HL-60/S4 treated with retinoic acid at 250 ng/mL for 4 days and 3 days (cell line): Measurements from ENCODE around the gene GABBR1.

ENCODE experiments used
- in situ Hi-C: fragments of 300-500 bp; cut with MboI; formaldehyde crosslinking; loops from 2 replicates; pipeline ENCODE4 v1.7.0; 2022; ENCODE audit warnings: low sequenced_read_pairs

Gene GABBR1

DNA sequence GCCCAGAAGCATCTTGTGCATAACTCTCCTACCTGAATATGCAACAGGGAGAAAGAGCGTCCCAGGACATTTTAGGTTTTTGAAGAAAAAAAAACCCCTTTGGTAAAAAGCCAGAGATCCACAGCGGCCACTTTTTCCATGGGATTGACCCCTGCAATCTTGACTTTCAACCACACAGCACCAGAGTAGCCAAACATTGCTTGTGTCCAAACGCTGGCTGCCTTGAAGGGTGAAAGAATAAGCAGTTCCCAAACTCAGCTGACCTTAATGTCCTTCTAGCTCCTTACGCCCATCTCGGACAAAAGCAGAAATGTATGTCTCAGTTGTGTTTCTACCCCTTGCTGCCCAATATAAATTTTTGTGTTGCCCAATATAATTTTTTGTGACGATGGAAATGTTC, 22.7 kb upstream of the GABBR1 start:
- in situ Hi-C loops = no loop called here

DNA sequence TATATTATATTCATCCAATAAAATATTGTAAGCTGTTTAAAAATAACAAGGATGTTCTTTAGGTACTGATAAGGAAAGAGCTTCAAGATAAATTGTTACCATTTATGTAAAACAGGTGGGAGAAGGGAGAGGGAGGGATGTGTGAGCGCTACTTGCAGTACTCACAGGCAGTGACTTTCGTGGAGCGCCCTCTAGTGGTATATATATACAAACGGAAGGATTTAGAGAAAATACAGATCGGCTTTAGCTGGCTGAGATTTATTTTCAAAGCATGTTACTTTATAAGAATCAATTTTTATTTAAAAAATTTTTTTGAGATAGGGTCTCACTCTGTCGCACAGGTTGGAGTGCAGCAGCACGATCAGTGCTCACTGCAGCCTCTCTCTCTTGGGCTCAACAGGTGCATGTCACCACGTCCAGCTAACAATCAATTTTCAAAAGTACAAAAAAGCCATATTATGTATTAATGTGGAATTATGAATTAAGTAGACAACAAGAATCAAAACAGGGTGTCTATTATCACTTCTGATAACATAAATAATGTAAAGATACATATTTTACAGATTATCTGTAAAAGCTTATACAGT, 20.6 kb upstream of the GABBR1 start:
- in situ Hi-C loops = no loop called here

- in situ Hi-C loops = no loop called here
These were observed 19.2 kb upstream of the GABBR1 start for GRCh38 chr6:29652198-29652584.

DNA sequence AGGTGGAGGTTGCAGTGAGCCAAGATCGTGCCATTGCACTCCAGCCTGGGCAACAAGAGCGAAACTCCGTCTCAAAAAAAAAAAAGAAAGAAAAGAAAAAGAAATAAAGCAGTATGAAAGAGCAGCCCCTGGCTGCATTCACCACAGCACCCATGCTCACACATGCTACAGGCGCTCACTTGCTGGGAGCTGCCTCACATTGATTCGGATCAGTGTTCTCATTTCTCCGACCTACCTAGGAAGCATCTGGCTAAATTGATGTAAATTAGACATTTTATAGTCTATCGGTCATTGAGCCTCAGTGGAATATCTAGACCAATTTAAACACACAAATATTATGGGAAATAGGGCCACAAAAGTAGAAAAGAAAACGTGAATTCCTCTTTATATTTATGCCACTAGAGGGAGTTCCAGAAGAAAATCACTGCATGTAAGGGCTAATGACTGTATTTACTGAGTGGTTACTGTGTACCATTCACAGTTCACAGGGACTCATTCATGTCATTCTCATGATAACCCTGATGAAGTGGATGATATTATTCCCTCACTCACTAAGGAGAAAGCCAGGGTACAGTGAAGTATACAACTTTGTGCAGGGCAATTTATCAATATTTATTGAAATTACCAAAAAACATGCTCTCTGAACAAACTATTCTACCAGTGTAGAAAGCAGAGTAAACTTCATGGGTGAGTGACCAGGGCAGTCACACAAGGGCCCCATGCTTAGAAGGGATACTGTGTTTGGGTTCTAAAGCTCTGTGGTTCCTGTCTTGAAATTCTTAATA, 18.6 kb upstream of the GABBR1 start:
- in situ Hi-C loops = no loop called here

DNA sequence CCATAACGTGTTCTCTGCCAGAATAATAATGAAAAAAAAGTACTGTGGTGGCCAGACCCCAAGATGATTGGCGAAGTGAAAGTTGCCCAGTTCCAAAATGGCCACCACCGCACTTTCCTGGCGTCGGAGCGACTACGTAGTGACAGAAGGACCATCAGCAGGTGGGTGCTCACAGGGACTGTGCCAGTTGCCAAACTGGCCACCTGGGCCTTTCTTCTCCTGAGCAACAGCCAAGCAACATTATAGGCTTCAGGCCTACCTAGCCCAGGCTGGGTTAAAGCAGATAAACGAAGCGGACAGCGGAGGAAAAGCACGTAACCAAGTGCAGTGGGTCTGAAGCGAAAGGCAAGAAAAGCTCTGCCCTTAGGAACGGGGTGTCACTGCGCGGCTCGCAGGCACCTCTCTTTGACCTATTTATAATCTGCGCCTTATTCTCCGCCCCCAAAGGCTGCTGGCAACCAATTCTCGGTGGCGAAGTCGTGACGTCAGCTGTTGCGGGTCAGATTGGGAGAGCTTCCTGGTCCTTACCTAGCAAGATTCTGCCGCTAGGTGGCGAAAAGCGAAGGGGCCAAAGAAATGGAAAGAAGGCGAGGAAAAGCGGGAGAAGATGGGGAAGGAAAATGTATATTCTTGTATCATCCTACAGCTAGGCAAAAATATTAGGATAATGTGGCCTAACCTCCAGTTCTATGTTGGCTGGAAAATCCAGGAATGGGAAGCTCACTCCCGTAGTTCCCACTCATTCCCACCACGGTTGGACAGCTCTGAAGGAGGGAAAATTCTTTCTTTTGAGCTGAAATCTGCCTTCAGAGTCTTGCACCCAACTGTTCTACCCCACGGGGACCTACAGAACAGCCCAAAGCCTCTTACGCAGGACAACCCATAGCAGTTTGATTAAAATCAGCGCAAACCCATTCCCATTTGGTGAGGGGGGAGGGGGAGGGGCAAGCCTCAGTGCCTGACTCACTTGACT, 17.0 kb upstream of the GABBR1 start:
- in situ Hi-C loops = no loop called here

DNA sequence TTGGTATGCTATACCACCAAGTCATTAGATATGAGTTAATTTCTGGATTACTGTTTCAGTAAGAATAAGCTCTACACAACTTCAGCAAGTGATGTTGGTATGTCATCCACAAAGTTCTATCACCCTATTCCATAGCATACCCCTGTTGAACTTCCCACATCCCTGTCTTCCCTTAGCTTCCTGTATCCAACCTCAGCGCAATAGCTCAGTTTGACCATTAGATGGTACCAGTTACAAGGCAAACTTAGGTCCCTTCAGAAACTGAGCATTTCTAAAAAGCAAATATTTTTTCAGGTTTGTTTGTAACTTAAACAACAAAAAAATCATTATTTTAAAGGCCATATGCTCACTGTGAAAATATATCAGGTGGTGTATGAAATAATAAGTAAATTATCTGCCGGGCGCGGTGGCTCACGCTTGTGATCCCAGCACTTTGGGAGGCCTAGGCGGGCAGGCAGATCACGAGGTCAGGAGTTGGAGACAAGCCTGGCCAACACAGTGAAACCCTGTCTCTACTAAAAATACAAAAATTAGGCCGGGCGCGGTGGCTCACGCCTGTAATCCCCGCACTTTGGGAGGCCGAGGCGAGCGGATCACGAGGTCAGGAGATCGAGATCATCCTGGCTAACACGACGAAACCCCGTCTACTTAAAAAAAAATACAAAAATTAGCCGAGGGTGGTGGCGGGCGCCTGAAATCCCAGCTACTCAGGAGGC, 15.1 kb upstream of the GABBR1 start:
- in situ Hi-C loops = no loop called here

GRCh38 chr6:29641430-29642148, 8.6 kb upstream of the GABBR1 start:
- in situ Hi-C loops = no loop called here

- in situ Hi-C loops = no loop called here
These were observed 4.3 kb upstream of the GABBR1 start for GRCh38 chr6:29637247-29637646.

DNA sequence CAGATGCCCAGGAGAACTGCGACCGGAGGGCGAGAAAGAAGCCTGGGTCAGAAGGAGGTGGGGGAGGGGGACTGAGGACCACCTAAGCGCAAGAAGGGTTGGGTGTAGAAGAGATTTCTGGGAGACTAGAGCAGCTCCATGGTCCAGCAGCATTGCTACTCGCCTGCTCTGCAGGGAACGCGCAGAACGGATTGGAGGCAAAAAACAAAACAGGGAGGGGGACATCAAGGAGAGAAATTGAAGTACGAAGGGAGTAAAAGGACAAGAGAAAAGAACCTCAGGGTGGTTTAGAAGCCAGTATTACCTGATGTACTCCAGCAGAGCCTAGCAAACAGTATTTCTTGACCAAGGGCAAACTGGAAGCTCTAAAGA, 537 bp upstream of the GABBR1 start:
- in situ Hi-C loops = no loop called here

GRCh38 chr6:29631860-29632731, 887 bp downstream of the GABBR1 start:
- in situ Hi-C loops = no loop called here

GRCh38 chr6:29631209-29631810, 1.7 kb downstream of the GABBR1 start:
- in situ Hi-C loops = no loop called here

GRCh38 chr6:29630315-29630714, 2.7 kb downstream of the GABBR1 start:
- in situ Hi-C loops = no loop called here

DNA sequence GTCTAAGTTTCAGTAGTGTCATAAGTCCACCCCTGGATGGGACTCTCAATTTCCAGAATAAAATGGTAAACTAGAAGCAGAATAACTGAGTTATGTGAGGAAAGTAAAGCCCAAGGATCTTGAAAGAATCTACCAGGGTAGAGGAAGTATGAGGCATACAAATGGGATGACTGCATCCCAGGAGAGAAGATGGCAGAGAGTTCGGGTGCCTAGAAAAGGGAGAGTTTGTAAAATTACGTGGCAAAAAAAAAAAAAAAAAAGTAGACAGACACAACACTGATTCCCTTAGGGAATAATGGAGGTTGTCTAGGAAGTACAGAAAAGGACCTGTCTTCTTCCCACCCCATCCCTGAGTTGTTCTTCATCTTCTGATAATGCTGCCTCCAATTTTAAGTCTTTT, 3.4 kb downstream of the GABBR1 start:
- in situ Hi-C loops = no loop called here

DNA sequence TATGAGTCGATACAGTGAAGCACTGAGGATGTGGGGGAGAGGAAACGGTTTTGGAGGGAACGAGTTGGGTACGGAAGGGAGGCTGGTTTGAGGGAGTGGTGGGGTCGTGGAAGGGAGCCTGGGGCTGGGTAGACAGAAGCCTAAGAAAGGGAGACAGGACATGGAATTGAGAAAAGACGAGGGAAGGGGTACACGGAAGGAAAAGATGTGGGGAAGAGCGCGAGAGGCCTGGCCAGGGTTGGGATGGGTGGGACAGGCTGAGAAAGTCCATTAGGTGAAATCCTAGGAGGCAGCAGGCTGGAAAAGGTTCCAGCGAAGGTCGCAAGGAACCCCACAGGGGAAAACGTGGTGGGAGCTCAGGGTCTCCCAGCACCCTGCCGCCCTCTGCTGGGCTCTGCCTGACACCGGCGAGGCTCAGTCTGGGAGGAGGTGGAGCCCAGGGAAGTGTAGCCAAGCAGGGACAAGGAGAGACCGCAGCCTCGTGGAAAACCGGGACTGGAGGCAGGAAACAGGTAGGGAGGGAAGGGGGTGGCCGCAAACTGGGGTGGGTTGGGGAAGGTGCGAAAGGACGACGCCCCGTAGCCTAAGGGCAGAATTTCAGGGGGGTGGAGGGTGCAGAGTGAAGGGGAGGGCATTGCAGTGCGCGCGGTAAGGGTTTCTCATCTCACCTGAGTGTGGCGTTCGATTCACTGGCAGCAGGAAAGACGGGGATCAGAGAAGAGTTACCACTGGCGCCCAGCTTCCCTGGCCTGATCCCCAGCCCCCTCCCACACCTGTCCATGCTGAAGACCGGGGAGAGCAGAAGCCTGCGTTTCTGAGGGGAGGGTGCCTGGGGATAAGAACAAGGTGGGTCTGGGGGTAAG, 4.3 kb downstream of the GABBR1 start:
- in situ Hi-C loops = no loop called here

DNA sequence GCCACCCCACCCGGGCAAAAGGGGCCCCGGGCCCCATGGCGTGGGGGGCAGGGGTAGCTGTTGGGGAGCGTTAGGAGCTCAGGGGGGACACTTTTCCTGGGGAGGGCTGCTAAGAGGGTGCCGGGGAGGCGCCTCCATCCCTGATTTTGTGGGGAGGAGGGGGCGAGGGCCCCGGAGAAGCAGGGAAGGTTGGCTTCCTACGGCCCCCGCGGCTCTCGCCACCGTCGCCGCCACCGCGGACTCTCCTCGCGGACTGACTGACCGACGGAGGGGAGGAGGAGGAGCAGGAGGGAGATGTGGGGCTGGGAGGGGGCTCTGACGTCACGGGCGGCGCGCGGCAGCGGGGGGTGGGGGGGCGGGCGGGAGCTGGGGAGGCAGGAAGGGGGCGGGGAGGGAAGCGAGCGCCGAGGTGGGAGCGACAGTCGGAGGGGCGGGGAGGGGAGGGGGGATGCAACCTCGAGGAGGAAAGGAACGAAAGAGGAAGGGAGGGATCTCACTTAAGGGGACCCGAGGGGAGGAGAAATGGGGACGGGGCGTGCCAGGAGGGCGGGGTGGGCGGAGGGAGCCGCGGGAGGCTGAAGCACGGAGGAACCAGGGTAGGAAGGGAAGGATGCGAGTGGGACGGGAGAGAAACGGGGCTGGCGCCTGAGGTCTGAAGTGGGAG, 5.1 kb downstream of the GABBR1 start:
- in situ Hi-C loops = no loop called here

DNA sequence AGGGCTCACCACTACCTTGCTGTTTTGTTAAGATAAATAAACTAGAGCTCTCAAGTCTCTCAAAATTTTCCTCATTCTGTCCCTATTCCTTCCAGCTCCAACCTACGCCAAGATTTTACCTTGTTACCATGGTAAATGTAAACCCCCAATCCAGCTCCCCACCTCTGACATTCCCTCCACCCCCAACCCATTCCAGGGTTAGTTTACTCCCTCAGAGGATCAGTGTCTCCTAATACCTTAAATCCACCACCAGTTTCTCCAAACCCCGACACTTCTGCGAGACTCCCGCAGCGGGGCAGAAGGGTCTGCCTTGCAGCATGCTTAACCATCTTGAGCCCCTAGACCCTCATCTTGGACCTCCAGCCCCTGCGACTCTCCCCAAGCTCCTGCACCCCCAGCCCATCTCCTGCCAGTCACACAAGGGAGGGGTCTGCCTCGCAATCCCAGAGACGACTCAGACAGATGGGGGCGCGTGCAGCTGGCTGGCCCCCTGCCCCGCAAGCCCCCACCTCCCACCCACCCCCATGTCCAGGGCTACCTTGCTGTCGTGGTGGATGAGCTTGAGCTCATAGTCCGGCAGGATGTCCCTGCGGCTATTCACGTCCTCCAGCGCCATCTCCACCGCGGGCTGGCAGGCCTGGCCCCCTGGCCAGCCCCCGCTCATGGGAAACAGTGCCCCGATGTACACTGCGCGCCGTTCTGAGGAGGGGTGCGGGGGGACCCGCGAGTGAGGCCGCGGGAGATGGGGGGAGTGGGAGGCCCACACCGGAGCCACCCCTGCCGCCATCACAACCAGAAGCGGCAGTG, 5.8 kb downstream of the GABBR1 start:
- in situ Hi-C loops = no loop called here
